Lower lobe of right lung (tissue), 2 donors: ENCODE measurements around the gene GRIP2. TPM values are rescaled to one million over a fixed set of nuclear protein-coding genes. Genes with fewer than 3 reads are reported as not detected.

ENCODE experiments used
- ATAC-seq, 2 donors: fragments of 200-7000 bp; cut with Tn5 transposase; one replicate each; pipeline ENCODE4 v1.9.1; 2020 to 2022; ENCODE audit warnings: mild to moderate bottlenecking in 2 of 2, moderate library complexity in 2 of 2
- DNase-seq: peaks from one replicate; pipeline ENCODE4 v3.0.0-alpha.2; 2020
- H3K27ac ChIP-seq: fragments of 200-600 bp; one replicate; pipeline ENCODE4 v1.8.0; 2022
- H3K27me3 ChIP-seq: fragments of 200-600 bp; one replicate; pipeline ENCODE4 v1.8.0; 2022; ENCODE audit warnings: low read depth
- H3K36me3 ChIP-seq: fragments of 200-600 bp; one replicate; pipeline ENCODE4 v1.8.0; 2022; ENCODE audit warnings: mild to moderate bottlenecking
- H3K4me1 ChIP-seq: fragments of 200-600 bp; one replicate; pipeline ENCODE4 v1.8.0; 2022
- H3K4me3 ChIP-seq: fragments of 200-600 bp; one replicate; pipeline ENCODE4 v1.8.0; 2022; ENCODE audit warnings: mild to moderate bottlenecking
- H3K9me3 ChIP-seq: fragments of 200-600 bp; one replicate; pipeline ENCODE4 v1.8.0; 2022
- intact Hi-C: fragments of 100-400 bp; cut with DNase I; formaldehyde crosslinking; loops from one replicate; pipeline ENCODE4 v1.11.0; 2022
- long read RNA-seq: library from polyadenylated mRNA; unstranded; transcript quantifications from one replicate; pipeline ENCODE4 v2.0.0, GENCODE V29; 2021
- total RNA-seq: library from RNA; stranded (reverse); fragmentation: NEBNext Ultra II Directional; extraction: Animal tissue kit (Norgen Biotek cat#: 25700); gene quantifications from one replicate; pipeline ENCODE4 v1.2.1, GENCODE V29; 2021
- TF ChIP-seq, protein P1 (sequence below): fragments of 200-600 bp; IDR thresholded peaks from one replicate; pipeline ENCODE4 v1.8.0; 2022; ENCODE audit warnings: antibody characterized with exemption, mild to moderate bottlenecking
- donor health status: DM: no; HTN: yes; CAD: no; lungs with severe emphysema.

GRIP2 gene
- 1.1 TPM for total RNA-seq
- long read RNA-seq, partial matches to known transcripts = 0 of 1 reads
- long read RNA-seq, other reads (novel, unspliced or antisense) = 1 of 1 reads

DNA sequence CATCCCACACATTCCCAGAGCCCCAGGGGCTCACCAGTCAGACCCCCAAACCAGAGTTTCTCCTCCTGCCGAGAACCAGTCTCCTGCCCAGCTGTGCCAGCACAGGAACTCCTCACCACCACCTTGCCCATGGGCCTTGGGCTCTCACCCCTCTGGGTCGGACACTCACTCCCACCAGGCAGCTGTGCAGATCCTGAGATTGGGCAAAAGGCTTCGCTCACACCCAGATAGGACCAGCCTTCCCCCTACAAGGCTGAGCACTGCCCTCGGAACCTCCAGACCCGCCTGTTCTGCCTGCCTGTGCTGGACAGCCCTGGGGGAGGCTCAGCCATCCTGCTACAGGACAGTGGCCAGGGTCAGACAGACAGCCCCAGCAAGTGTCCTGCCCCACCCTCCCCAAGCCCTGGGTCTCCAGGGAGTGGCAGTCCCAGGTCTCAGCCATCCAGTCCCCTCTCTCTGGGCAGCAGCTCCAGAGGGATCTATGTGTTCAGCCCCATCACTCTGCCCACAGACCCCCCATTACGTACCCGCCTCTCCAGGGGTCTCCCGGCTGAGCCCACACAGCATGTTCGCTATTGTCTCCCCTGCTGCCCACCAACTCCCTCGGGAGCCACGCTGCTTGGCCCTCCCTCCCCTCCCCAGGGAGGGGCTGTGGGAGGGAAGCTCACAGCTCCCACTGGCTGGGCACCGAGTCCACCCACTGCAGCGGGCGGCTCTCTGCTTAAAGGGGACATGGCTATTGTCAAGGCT, at the start of gene GRIP2:
TSS of gene GRIP2 (minus strand) at position 601 of the 750 bp plus-strand sequence. CDS start at position 567, 34 bp downstream.
- Histone ChIP-seq H3K36me3 (no peaks in the 10 kb centered on the region), H3K4me1 (no peaks in the 10 kb centered on the region), H3K4me3 (no peak within 1 kb of the TSS), H3K9me3 (no peaks in the 10 kb centered on the region), H3K27ac (no peak within 1 kb of the TSS), H3K27me3 (peaks cover 4% of the 10 kb centered on the region)
- DNase-seq (peak; percentile 35), ATAC-seq (no peak)
- TF ChIP-seq, protein P1, sequence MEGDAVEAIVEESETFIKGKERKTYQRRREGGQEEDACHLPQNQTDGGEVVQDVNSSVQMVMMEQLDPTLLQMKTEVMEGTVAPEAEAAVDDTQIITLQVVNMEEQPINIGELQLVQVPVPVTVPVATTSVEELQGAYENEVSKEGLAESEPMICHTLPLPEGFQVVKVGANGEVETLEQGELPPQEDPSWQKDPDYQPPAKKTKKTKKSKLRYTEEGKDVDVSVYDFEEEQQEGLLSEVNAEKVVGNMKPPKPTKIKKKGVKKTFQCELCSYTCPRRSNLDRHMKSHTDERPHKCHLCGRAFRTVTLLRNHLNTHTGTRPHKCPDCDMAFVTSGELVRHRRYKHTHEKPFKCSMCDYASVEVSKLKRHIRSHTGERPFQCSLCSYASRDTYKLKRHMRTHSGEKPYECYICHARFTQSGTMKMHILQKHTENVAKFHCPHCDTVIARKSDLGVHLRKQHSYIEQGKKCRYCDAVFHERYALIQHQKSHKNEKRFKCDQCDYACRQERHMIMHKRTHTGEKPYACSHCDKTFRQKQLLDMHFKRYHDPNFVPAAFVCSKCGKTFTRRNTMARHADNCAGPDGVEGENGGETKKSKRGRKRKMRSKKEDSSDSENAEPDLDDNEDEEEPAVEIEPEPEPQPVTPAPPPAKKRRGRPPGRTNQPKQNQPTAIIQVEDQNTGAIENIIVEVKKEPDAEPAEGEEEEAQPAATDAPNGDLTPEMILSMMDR = no peak
- intact Hi-C loops = no loop called here

GRCh38 chr3:14588425-14589112, 48.4 kb upstream of the GRIP2 start:
- TF ChIP-seq, protein P1 = no peak
- DNase-seq (no peak), ATAC-seq (no peak)
- intact Hi-C loops = no loop called here
- Histone ChIP-seq H3K4me1 (no peaks in the 10 kb centered on the region), H3K27me3 (peaks cover 6% of the 10 kb centered on the region), H3K36me3 (no peaks in the 10 kb centered on the region), H3K9me3 (no peaks in the 10 kb centered on the region), H3K27ac (no peak overlapping the region), H3K4me3 (no peak overlapping the region)

DNA sequence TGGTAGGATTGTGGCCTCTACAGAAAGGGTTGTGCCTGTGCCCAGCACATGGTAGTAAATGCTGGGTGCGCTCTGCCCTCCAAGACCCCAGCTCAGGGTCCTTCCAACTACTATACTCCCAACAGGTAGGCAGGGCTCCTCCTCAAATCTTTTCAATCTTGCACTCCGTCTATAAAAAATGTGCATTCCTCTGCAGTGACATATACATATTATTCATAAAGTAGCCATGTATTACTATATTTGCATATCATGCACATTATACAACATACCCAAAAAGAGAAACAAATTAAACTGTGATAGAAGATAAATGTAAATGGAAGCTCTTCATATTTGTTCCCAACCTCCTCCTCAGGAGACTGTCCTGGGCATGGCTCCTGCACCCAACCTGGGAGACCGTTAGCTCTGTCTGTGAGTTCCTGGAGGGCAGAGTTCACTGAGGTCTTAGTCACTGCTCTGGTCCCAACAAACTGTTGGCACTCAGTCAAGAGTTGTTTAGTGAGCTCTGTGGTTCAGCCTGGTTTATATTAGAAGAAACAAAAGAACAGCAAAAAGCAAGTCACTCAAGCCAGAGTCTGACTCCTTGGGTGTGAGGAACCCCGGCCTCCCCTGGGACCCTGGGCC, 47.7 kb upstream of the GRIP2 start:
- peaks cover 2% of the 10 kb centered on the region for H3K27me3 ChIP-seq
- no peak overlapping the region for H3K4me3 ChIP-seq
- no peaks in the 10 kb centered on the region for H3K36me3 ChIP-seq
- no peak overlapping the region for H3K27ac ChIP-seq
- no peak for DNase-seq
- H3K4me1 ChIP-seq = no peaks in the 10 kb centered on the region
- ATAC-seq = no peak
- no peaks in the 10 kb centered on the region for H3K9me3 ChIP-seq
- TF ChIP-seq, protein P1 = no peak
- intact Hi-C loops = no loop called here

- intact Hi-C loops = no loop called here
- Histone ChIP-seq H3K27ac (no peak overlapping the region), H3K4me1 (no peaks in the 10 kb centered on the region), H3K4me3 (no peak overlapping the region), H3K9me3 (no peaks in the 10 kb centered on the region), H3K36me3 (no peaks in the 10 kb centered on the region), H3K27me3 (no peaks in the 10 kb centered on the region)
- TF ChIP-seq, protein P1 = no peak
- DNase-seq (no peak), ATAC-seq (no peak)
These were observed 46.5 kb upstream of the GRIP2 start for GRCh38 chr3:14586611-14587010.

- Histone ChIP-seq H3K4me3 (no peak overlapping the region), H3K36me3 (no peaks in the 10 kb centered on the region), H3K27ac (no peak overlapping the region), H3K4me1 (no peaks in the 10 kb centered on the region), H3K27me3 (no peaks in the 10 kb centered on the region), H3K9me3 (no peaks in the 10 kb centered on the region)
- TF ChIP-seq, protein P1 = no peak
- intact Hi-C loops = no loop called here
- no peak for DNase-seq
- no peak for ATAC-seq
These were observed 43.5 kb upstream of the GRIP2 start for GRCh38 chr3:14583548-14584091.
